GM12891 (cell line): ENCODE results near the gene AHSP.
"Not testable (repeated sequence)": the region's sequence is repeated elsewhere in the genome, so short reads cannot be mapped to it uniquely, and the experiment has no call there.

Source experiments
- POLR2A ChIP-seq: IDR thresholded peaks from 2 replicates; pipeline ENCODE4 v1.6.1; 2011; ENCODE audit warnings: low read depth, low read length, control low read depth
- POLR2AphosphoS5 ChIP-seq: IDR thresholded peaks from 2 replicates; pipeline ENCODE4 v1.6.1; 2011; ENCODE audit warnings: low read depth, low read length, control low read depth
- POU2F2 ChIP-seq: IDR thresholded peaks from 2 replicates; pipeline ENCODE4 v1.6.1; 2011; ENCODE audit warnings: low read depth, mild to moderate bottlenecking, control low read depth, low read length, moderate library complexity
- TAF1 ChIP-seq: IDR thresholded peaks from 2 replicates; pipeline ENCODE4 v1.6.1; 2011; ENCODE audit warnings: low read depth, low read length, control low read depth

DNA sequence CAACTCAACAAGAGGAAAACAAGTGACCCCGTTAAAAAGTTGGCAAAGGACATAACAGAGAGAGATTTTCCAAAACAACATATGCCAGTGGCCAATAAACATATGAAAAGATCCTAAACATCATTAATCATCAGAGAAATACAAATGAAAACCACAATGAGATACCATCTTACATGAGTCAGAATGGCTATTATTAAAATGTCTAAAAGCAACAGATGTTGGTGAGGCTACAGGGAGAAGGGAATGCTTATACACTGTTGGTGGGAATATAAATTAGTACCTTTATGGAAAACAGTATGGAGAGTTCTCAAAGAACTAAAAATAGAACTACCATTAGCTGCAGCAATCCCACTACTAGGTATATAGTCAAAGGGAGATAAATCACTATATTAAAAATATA lies 46.5 kb downstream of the AHSP start:
- not testable (repeated sequence) for TF ChIP-seq POLR2A, POLR2AphosphoS5, TAF1, POU2F2
